Adrenal gland (tissue), 12 donors: ENCODE data around the gene CDH4. TPM values are rescaled to one million over a fixed set of nuclear protein-coding genes. Genes with fewer than 3 reads are reported as not detected.

Source experiments
- DNase-seq, 7 donors: peaks; one replicate each; pipeline ENCODE4 v3.0.0-alpha.2; 2019 to 2020
- H3K27ac ChIP-seq, 5 donors: fragments of 200-600 bp; sonication (generic) in 4 of 5; 1 replicate in 3 of 5; 2 replicates in 2 of 5; pipeline versions ENCODE4 v1.5.1 to v1.8.0; 2016 to 2020; ENCODE audit warnings: mild to moderate bottlenecking in 1 of 5
- H3K27me3 ChIP-seq: fragments of 200-600 bp; 2 replicates; pipeline ENCODE4 v1.8.0; 2021
- H3K36me3 ChIP-seq, 2 donors: fragments of 200-600 bp; replicated peaks in 1 of 2; 1 replicate in 1 of 2; 2 replicates in 1 of 2; pipeline versions ENCODE4 v1.5.1 to v1.8.0; 2018 to 2022
- H3K4me1 ChIP-seq, 2 donors: fragments of 200-600 bp; replicated peaks in 1 of 2; 1 replicate in 1 of 2; 2 replicates in 1 of 2; pipeline versions ENCODE4 v1.5.1 to v1.8.0; 2018 to 2021
- H3K4me3 ChIP-seq, 4 donors: fragments of 200-600 bp; sonication (generic) in 3 of 4; one replicate each; pipeline ENCODE4 v1.5.1; 2016 to 2018
- H3K9me3 ChIP-seq, 3 donors: fragments of 200-600 bp; sonication (generic) in 1 of 3; replicated peaks in 1 of 3; 1 replicate in 2 of 3; 2 replicates in 1 of 3; pipeline versions ENCODE4 v1.5.1 to v1.8.0; 2016 to 2021
- CTCF ChIP-seq, 6 experiments: fragments of 450-650 bp in 4 of 6; fragments of 200-600 bp in 2 of 6; sonication (generic) in 1 of 6; IDR thresholded peaks; 1 replicate in 5 of 6; 2 replicates in 1 of 6; pipeline versions ENCODE4 v1.5.1 to v1.8.0; 2016 to 2021; ENCODE audit warnings: antibody characterized with exemption in 6 of 6, mild to moderate bottlenecking in 2 of 6, moderate library complexity in 1 of 6
- POLR2A ChIP-seq, 2 donors: fragments of 450-650 bp; IDR thresholded peaks; one replicate each; pipeline ENCODE4 v1.6.1; 2017; ENCODE audit warnings: antibody characterized with exemption in 2 of 2, mild to moderate bottlenecking in 2 of 2, moderate library complexity in 1 of 2
- WGBS, 4 donors: extraction: QIAGEN DNeasy Blood & Tissue Kit in 2 of 4; methylation state at CpG; one replicate each; pipeline versions ENCODE4 v1.1.5 to v1.1.7; 2013 to 2017; 5-methylcytosine and 5-hydroxymethylcytosine counted together
- intact Hi-C, 2 donors: fragments of 100-400 bp; cut with DNase I; formaldehyde crosslinking; loops; one replicate each; pipeline versions ENCODE4 v1.14.1 to v1.15.0; 2022 to 2023
- polyA plus RNA-seq, 3 donors: library from polyadenylated mRNA; stranded (reverse); fragments of 200-250 nt in 2 of 3; fragments of 350-450 nt in 1 of 3; fragmentation: Illumina TruSeq in 1 of 3; extraction: RNeasy Lipid Tissue Mini Kit (QIAGEN cat#74804) in 1 of 3; gene quantifications; one replicate each; pipeline ENCODE4 v1.2.3, GENCODE V29; 2013 to 2014
- total RNA-seq, 9 donors: library from RNA; depleted of rRNA in 4 of 9; stranded (reverse); fragments of >200 nt in 4 of 9; fragments of 120-200 nt in 1 of 9; fragmentation: NEBNext Ultra II Directional in 1 of 9; extraction: Animal tissue kit (Norgen Biotek cat#: 25700) in 1 of 9; gene quantifications; one replicate each; pipeline versions ENCODE4 v1.1.0 to v1.2.4, GENCODE V29; 2013 to 2023
- donor health status: healthy with polysubstance abuse.
- donor health status: Bipolar disorder and iron deficiency.
- donor health status: DM: yes; HTN: yes; CAD: no.
- donor health status: DM: no; HTN: no; CAD: no.
- donor health status: DM: no; HTN: no; CAD: no.
- donor health status: DM: yes; HTN: yes; CAD: no.

CDH4 gene
- total and polyA plus RNA-seq, 12 donors: 0.08 to 0.53 (median 0.20) TPM; not detected in 3

- Histone ChIP-seq H3K27ac (no peak overlapping the region), H3K4me1 (no peaks in the 10 kb centered on the region), H3K27me3 (no peaks in the 10 kb centered on the region), H3K9me3 (no peaks in the 10 kb centered on the region), H3K4me3 (no peak overlapping the region), H3K36me3 (no peaks in the 10 kb centered on the region)
- intact Hi-C loops: no loop called here
- 58 to 73% (median 68%) methylated on average over 6 to 11 of the region's 11 CpGs for WGBS, 4 donors
- DNase-seq: no peak
- TF ChIP-seq POLR2A (IDR thresholded peaks at IDR 0.05) (no peak), CTCF (IDR thresholded peaks at IDR 0.05) (no peak)
Observed at GRCh38 chr20:61366914-61367313, 114.9 kb downstream of the CDH4 start.

GRCh38 chr20:61369731-61370520, 117.9 kb downstream of the CDH4 start:
- no peaks in the 10 kb centered on the region for H3K9me3 ChIP-seq
- H3K27me3 ChIP-seq: no peaks in the 10 kb centered on the region
- intact Hi-C loops: no loop called here
- H3K4me1 ChIP-seq: no peaks in the 10 kb centered on the region
- TF ChIP-seq CTCF (IDR thresholded peaks at IDR 0.05): no peak
- TF ChIP-seq POLR2A (IDR thresholded peaks at IDR 0.05): no peak
- no peaks in the 10 kb centered on the region for H3K36me3 ChIP-seq
- H3K4me3 ChIP-seq: no peak overlapping the region
- 74 to 75% (median 74%) methylated on average over 12 to 13 of the region's 13 CpGs for WGBS, 4 donors
- no peak overlapping the region for H3K27ac ChIP-seq
- no peak for DNase-seq

GRCh38 chr20:61370841-61371303, 118.8 kb downstream of the CDH4 start:
- Histone ChIP-seq H3K36me3 (no peaks in the 10 kb centered on the region), H3K27ac (no peak overlapping the region), H3K4me1 (no peaks in the 10 kb centered on the region), H3K9me3 (no peaks in the 10 kb centered on the region), H3K27me3 (no peaks in the 10 kb centered on the region), H3K4me3 (no peak overlapping the region)
- no peak for DNase-seq
- TF ChIP-seq POLR2A (IDR thresholded peaks at IDR 0.05) (no peak), CTCF (IDR thresholded peaks at IDR 0.05) (no peak)
- intact Hi-C loops: no loop called here
- 31 to 50% (median 45%) methylated on average over 18 to 20 of the region's 20 CpGs for WGBS, 4 donors

- TF ChIP-seq POLR2A (IDR thresholded peaks at IDR 0.05) (no peak), CTCF (IDR thresholded peaks at IDR 0.05) (no peak)
- no peaks in the 10 kb centered on the region for H3K36me3 ChIP-seq
- H3K27me3 ChIP-seq: no peaks in the 10 kb centered on the region
- no peak overlapping the region for H3K4me3 ChIP-seq
- no peak for DNase-seq
- intact Hi-C loops: no loop called here
- H3K4me1 ChIP-seq: no peaks in the 10 kb centered on the region
- H3K9me3 ChIP-seq: no peaks in the 10 kb centered on the region
- WGBS, 4 donors: 65 to 71% (median 65%) methylated on average over 10 to 22 of the region's 22 CpGs
- no peak overlapping the region for H3K27ac ChIP-seq
Observed at GRCh38 chr20:61371501-61372136, 119.6 kb downstream of the CDH4 start.
